K562 (cell line): Measurements from ENCODE around the gene SMIM15. TPM values are rescaled to one million over a fixed set of nuclear protein-coding genes. Genes with fewer than 3 reads are reported as not detected.
A peak's percentile ranks its signal among the peaks of the same experiment; 100 is the strongest.

Source experiments
- ATF7 ChIP-seq: fragments of 450-650 bp; IDR thresholded peaks from 2 replicates; pipeline ENCODE4 v1.7.1; 2014; ENCODE audit warnings: mild to moderate bottlenecking, moderate library complexity
- CBFA2T3 ChIP-seq: fragments of 450-650 bp; IDR thresholded peaks from 2 replicates; pipeline ENCODE4 v1.6.1; 2017
- CBFB ChIP-seq: sonication (generic); formaldehyde crosslinking; IDR thresholded peaks from 2 replicates; pipeline ENCODE4 v1.4.0; 2020; ENCODE audit warnings: mild to moderate bottlenecking, missing genetic modification reagents
- CBX2 ChIP-seq: fragments of 200-600 bp; sonication (generic); IDR thresholded peaks from one replicate; pipeline ENCODE4 v1.6.1; 2012; ENCODE audit warnings: mild to moderate bottlenecking, low read length, inconsistent platforms; ENCODE audit not compliant: insufficient read depth, poor library complexity, severe bottlenecking
- CREBBP ChIP-seq: IDR thresholded peaks from one replicate; pipeline ENCODE4 v1.6.1; 2012; ENCODE audit warnings: low read depth, mild to moderate bottlenecking, control low read depth, inconsistent platforms, low read length
- E2F3 ChIP-seq: fragments of 250-450 bp; sonication (Bioruptor Pico); IDR thresholded peaks from 2 replicates; pipeline ENCODE4 v1.4.0; 2020; ENCODE audit warnings: mild to moderate bottlenecking
- ETV5 ChIP-seq: sonication (generic); formaldehyde crosslinking; IDR thresholded peaks from 2 replicates; pipeline ENCODE4 v1.4.0; 2020; ENCODE audit warnings: low read depth, mild to moderate bottlenecking, missing genetic modification reagents
- GTF2B ChIP-seq: IDR thresholded peaks from 2 replicates; pipeline ENCODE4 v1.6.1; 2011; ENCODE audit not compliant: insufficient read length; ENCODE audit errors: extremely low read depth
- HDAC2 ChIP-seq: fragments of 450-650 bp; IDR thresholded peaks from 2 replicates; pipeline ENCODE4 v1.6.1; 2016; ENCODE audit warnings: mild to moderate bottlenecking
- HDAC3 ChIP-seq: fragments of 450-650 bp; IDR thresholded peaks from 2 replicates; pipeline ENCODE4 v1.6.1; 2018; ENCODE audit warnings: borderline replicate concordance, mild to moderate bottlenecking, moderate library complexity; ENCODE audit not compliant: partially characterized antibody
- KDM2B ChIP-seq: fragments of 250-450 bp; sonication (Bioruptor Pico); IDR thresholded peaks from 2 replicates; pipeline ENCODE4 v1.8.0; 2021; ENCODE audit warnings: mild to moderate bottlenecking, moderate library complexity
- LCOR ChIP-seq: sonication (generic); formaldehyde crosslinking; IDR thresholded peaks from 2 replicates; pipeline ENCODE4 v1.8.0; 2022; ENCODE audit warnings: mild to moderate bottlenecking, missing genetic modification reagents
- NFXL1 ChIP-seq: fragments of 450-650 bp; formaldehyde crosslinking; IDR thresholded peaks from 2 replicates; pipeline ENCODE4 v1.4.0; 2021; ENCODE audit warnings: mild to moderate bottlenecking
- POLR2A ChIP-seq: fragments of 450-650 bp; conservative IDR thresholded peaks from 2 replicates; pipeline ENCODE4 v1.6.1; 2016
- RBM39 ChIP-seq: fragments of 200-400 bp; formaldehyde crosslinking; optimal IDR thresholded peaks from 2 replicates; pipeline ENCODE3; 2018; ENCODE audit warnings: low read depth, low read length
- TEAD4 ChIP-seq, 2 experiments: sonication (generic) in 1 of 2; formaldehyde crosslinking in 1 of 2; IDR thresholded peaks; 2 replicates each; pipeline versions ENCODE4 v1.6.1 to v1.8.0; 2012 to 2022; ENCODE audit warnings: borderline replicate concordance in 1 of 2, inconsistent platforms in 1 of 2, low read length in 1 of 2, mild to moderate bottlenecking in 1 of 2, missing genetic modification reagents in 1 of 2
- TOE1 ChIP-seq, 2 experiments: fragments of 450-650 bp in 1 of 2; sonication (generic) in 1 of 2; formaldehyde crosslinking in 1 of 2; IDR thresholded peaks; 2 replicates each; pipeline versions ENCODE4 v1.7.1 to v1.8.0; 2016 to 2022; ENCODE audit warnings: borderline replicate concordance in 2 of 2, mild to moderate bottlenecking in 2 of 2, antibody characterized with exemption in 1 of 2, inconsistent platforms in 1 of 2, low read depth in 1 of 2, missing genetic modification reagents in 1 of 2, moderate library complexity in 1 of 2
- ZFPM2 ChIP-seq: fragments of 250-450 bp; sonication (Bioruptor Pico); IDR thresholded peaks from 2 replicates; pipeline ENCODE4 v1.5.1; 2022; ENCODE audit warnings: mild to moderate bottlenecking
- ZFX ChIP-seq: sonication (generic); formaldehyde crosslinking; IDR thresholded peaks from 2 replicates; pipeline ENCODE4 v1.8.0; 2022; ENCODE audit warnings: mild to moderate bottlenecking, missing genetic modification reagents, moderate library complexity
- ZNF280A ChIP-seq: fragments of 450-650 bp; IDR thresholded peaks from 2 replicates; pipeline ENCODE4 v1.6.1; 2018; ENCODE audit warnings: mild to moderate bottlenecking, low read depth; ENCODE audit not compliant: partially characterized antibody
- ZNF282 ChIP-seq: sonication (generic); formaldehyde crosslinking; IDR thresholded peaks from 2 replicates; pipeline ENCODE4 v1.8.1; 2023; ENCODE audit warnings: missing genetic modification reagents
- ZNF408 ChIP-seq: fragments of 250-450 bp; sonication (Bioruptor Pico); IDR thresholded peaks from 2 replicates; pipeline ENCODE4 v1.4.0; 2020; ENCODE audit warnings: low read depth, mild to moderate bottlenecking, moderate library complexity
- ZNF639 ChIP-seq, 2 experiments: fragments of 200-800 bp in 1 of 2; sonication (Bioruptor generic) in 1 of 2; sonication (generic) in 1 of 2; formaldehyde crosslinking in 1 of 2; IDR thresholded peaks in 1 of 2; conservative IDR thresholded peaks in 1 of 2; 2 replicates each; pipeline versions ENCODE4 v1.5.0 to v1.6.1; 2016 to 2020; ENCODE audit warnings: missing compliant biosample characterization in 1 of 2, missing genetic modification characterization in 1 of 2, missing genetic modification reagents in 1 of 2
- polyA plus RNA-seq, 8 experiments: library from polyadenylated mRNA; depleted of rRNA in 4 of 8; stranded (reverse) in 5 of 8; unstranded in 3 of 8; fragments of >200 nt; fragmentation: Nextera tagmentation in 2 of 8; fragmentation: Illumina TruSeq in 1 of 8; extraction: Ambion mirVana in 2 of 8; extraction: Trizol in 1 of 8; gene quantifications; 2 replicates each; pipeline versions ENCODE4 v1.2.1 to v1.2.3, GENCODE V29; 2011 to 2014; ENCODE audit warnings: inconsistent platforms in 1 of 8, missing spikeins in 1 of 8
- total RNA-seq, 7 experiments: library from RNA; depleted of rRNA in 6 of 7; stranded (reverse); fragments of >200 nt in 6 of 7; fragmentation: Illumina TruSeq in 2 of 7; extraction: Trizol in 2 of 7; gene quantifications; 2 replicates each; pipeline versions ENCODE4 v1.2.1 to v1.2.3, GENCODE V29; 2011 to 2021; ENCODE audit warnings: low replicate concordance in 1 of 7

Gene SMIM15
- total and polyA plus RNA-seq, 9 of the 15 experiments (the other 6 are each of a cell fraction or from before 2014, with no cell fraction given), result 16.6 to 124 (median 82.0) TPM

GRCh38 chr5:61162010-61162831 is at the start of gene SMIM15 (continued):
- TF ChIP-seq ZNF280A (no peak), ATF7 (peak; percentile 65; the same call in 1 of the 2 replicates), CBFA2T3 (no peak), POLR2A (peak; percentile 92), ETV5 (CRISPR knock-in tag) (peak; percentile 91), LCOR (CRISPR knock-in tag) (0 out of 2 replicates have a peak, but pooled peaks have one; percentile 61), GTF2B (no peak), RBM39 (no peak), CBX2 (no peak), NFXL1 (no peak), HDAC2 (no peak; the same call in 1 of the 2 replicates), ZFPM2 (CRISPR knock-in tag) (0 out of 2 replicates have a peak, but pooled peaks have one; percentile 42), ZNF282 (CRISPR knock-in tag) (no peak), CREBBP (no peak), ZFX (CRISPR knock-in tag) (peak; percentile 95), ZNF408 (CRISPR knock-in tag) (no peak), KDM2B (CRISPR knock-in tag) (no peak), CBFB (0 out of 2 replicates have a peak, but pooled peaks have one; percentile 67), ZNF639 (CRISPR knock-in tag; conservative IDR thresholded peaks at IDR 0.05 in 1 of 2, IDR thresholded peaks at IDR 0.05 in 1 of 2) (peak in 1 of 2 experiments; percentile 53; a peak in 1 of 4 replicates), E2F3 (no peak), HDAC3 (no peak), TOE1 (IDR thresholded peaks at IDR 0.05; ENCODE audit: borderline replicate concordance) (peak; percentile 21; the same call in 1 of the 2 replicates), TOE1 (CRISPR knock-in tag; IDR thresholded peaks at IDR 0.05; ENCODE audit: borderline replicate concordance, low read depth) (no peak), TEAD4 (IDR thresholded peaks at IDR 0.05; ENCODE audit: low read length) (peak; percentile 5), TEAD4 (CRISPR knock-in tag; IDR thresholded peaks at IDR 0.05; ENCODE audit: borderline replicate concordance) (no peak)
